Endothelial cell of umbilical vein (primary cell): Measurements from ENCODE around the gene SYT6.

Source experiments
- CTCF ChIP-seq, 2 donors: IDR thresholded peaks; 1 replicate in 1 of 2; 2 replicates in 1 of 2; pipeline ENCODE4 v1.5.1; 2011; ENCODE audit warnings: low read length in 2 of 2, mild to moderate bottlenecking in 2 of 2, moderate library complexity in 2 of 2, control low read depth in 1 of 2, inconsistent platforms in 1 of 2, low read depth in 1 of 2; ENCODE audit not compliant: insufficient read depth in 1 of 2; ENCODE audit errors: extremely low read depth in 1 of 2
- EZH2 ChIP-seq: IDR thresholded peaks from 2 replicates; pipeline ENCODE4 v1.6.1; 2012; ENCODE audit warnings: borderline replicate concordance, low read depth, mild to moderate bottlenecking, moderate library complexity, low read length, inconsistent platforms; ENCODE audit not compliant: severe bottlenecking
- JUN ChIP-seq: IDR thresholded peaks from 2 replicates; pipeline ENCODE4 v1.6.1; 2011; ENCODE audit warnings: borderline replicate concordance, low read depth; ENCODE audit not compliant: insufficient read length, insufficient read depth
- POLR2A ChIP-seq: IDR thresholded peaks from 2 replicates; pipeline ENCODE4 v1.6.1; 2012; ENCODE audit warnings: low read depth, mild to moderate bottlenecking, control low read depth, low read length
- POLR2AphosphoS5 ChIP-seq: IDR thresholded peaks from 2 replicates; pipeline ENCODE4 v1.6.1; 2012; ENCODE audit warnings: low read depth, mild to moderate bottlenecking, control low read depth, low read length, moderate library complexity; ENCODE audit not compliant: insufficient read depth

- TF ChIP-seq CTCF (IDR thresholded peaks at IDR 0.05; ENCODE audit: extremely low read depth in 1 of 2, insufficient read depth in 1 of 2, low read depth in 1 of 2, low read length in 2 of 2) (no peak), POLR2A (no peak), POLR2AphosphoS5 (no peak), JUN (no peak), EZH2 (no peak)
Measured at GRCh38 chr1:114108751-114109255, 44.9 kb downstream of the SYT6 start.
